Thymus (tissue), 11 donors: Measurements from ENCODE around the gene LATS2. TPM values are rescaled to one million over a fixed set of nuclear protein-coding genes. Genes with fewer than 3 reads are reported as not detected.

Source experiments
- DNase-seq, 9 donors: peaks; one replicate each; pipeline ENCODE4 v3.0.0-alpha.2; 2013; ENCODE audit warnings: low spot score in 9 of 9, low read depth in 6 of 9, missing footprints in 1 of 9
- H3K27ac ChIP-seq, 2 donors: one replicate each; pipeline ENCODE4 v1.5.1; 2013; ENCODE audit warnings: control low read depth in 1 of 2, low read depth in 1 of 2, low read length in 1 of 2, mild to moderate bottlenecking in 1 of 2, moderate library complexity in 1 of 2
- H3K27me3 ChIP-seq, 2 donors: one replicate each; pipeline ENCODE4 v1.5.1; 2013; ENCODE audit warnings: low read length in 1 of 2; ENCODE audit not compliant: control insufficient read depth in 2 of 2, insufficient read depth in 1 of 2
- H3K36me3 ChIP-seq, 2 donors: one replicate each; pipeline ENCODE4 v1.5.1; 2013; ENCODE audit warnings: low read length in 1 of 2, mild to moderate bottlenecking in 1 of 2, moderate library complexity in 1 of 2; ENCODE audit not compliant: control insufficient read depth in 2 of 2, insufficient read depth in 2 of 2
- H3K4me1 ChIP-seq, 2 donors: one replicate each; pipeline ENCODE4 v1.5.1; 2013; ENCODE audit warnings: low read length in 2 of 2; ENCODE audit not compliant: control insufficient read depth in 2 of 2, insufficient read depth in 2 of 2
- H3K4me3 ChIP-seq, 2 donors: one replicate each; pipeline ENCODE4 v1.5.1; 2013; ENCODE audit warnings: low read length in 2 of 2, control low read depth in 1 of 2, mild to moderate bottlenecking in 1 of 2
- H3K9me3 ChIP-seq, 2 donors: one replicate each; pipeline ENCODE4 v1.5.1; 2013; ENCODE audit warnings: low read length in 1 of 2, mild to moderate bottlenecking in 1 of 2; ENCODE audit not compliant: control insufficient read depth in 2 of 2, insufficient read depth in 1 of 2
- whole genome bisulfite sequencing: extraction: QIAGEN DNeasy Blood & Tissue Kit; methylation state at CpG from one replicate; pipeline ENCODE4 v1.1.7; 2013; 5-methylcytosine and 5-hydroxymethylcytosine counted together
- polyA plus RNA-seq: library from polyadenylated mRNA; stranded (reverse); fragments of 200-250 nt; gene quantifications from one replicate; pipeline ENCODE4 v1.2.3, GENCODE V29; 2013
- total RNA-seq: library from RNA; stranded (reverse); fragments of 120-200 nt; gene quantifications from one replicate; pipeline ENCODE4 v1.2.4, GENCODE V29; 2013
- donor health status: healthy.

Gene LATS2
- total and polyA plus RNA-seq, 2 donors = 1.2 to 4.6 TPM

GRCh38 chr13:21006141-21007005, 55.0 kb downstream of the LATS2 start:
- Histone ChIP-seq H3K4me1 (no peaks in the 10 kb centered on the region), H3K36me3 (no peaks in the 10 kb centered on the region), H3K27ac (no peak overlapping the region), H3K9me3 (no peaks in the 10 kb centered on the region), H3K4me3 (no peak overlapping the region), H3K27me3 (no peaks in the 10 kb centered on the region)
- 95% methylated on average over 11 of the region's 11 CpGs for WGBS
- no peak for DNase-seq

DNA sequence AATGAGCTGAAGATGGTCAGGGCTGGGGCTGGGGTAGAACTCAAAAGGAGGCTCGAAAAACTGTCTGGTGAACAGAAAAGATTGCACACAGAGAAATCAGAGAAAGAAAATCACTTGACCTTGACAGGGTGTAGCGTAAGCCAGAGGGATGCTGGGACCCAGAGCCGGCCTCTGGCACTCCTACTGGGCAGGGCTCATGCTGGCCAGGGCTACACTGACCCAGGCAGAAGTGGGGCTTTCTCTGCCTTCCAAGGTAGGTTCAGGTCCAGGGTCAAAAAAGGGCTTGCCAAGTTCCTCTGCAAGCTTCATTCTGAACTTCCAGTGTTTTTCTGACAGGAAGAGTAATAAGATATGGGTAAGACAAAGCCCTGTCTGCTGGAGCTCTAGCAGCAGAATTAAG, 56.2 kb downstream of the LATS2 start:
- WGBS = 94% methylated on average over 3 of the region's 3 CpGs
- Histone ChIP-seq H3K36me3 (no peaks in the 10 kb centered on the region), H3K4me3 (no peak overlapping the region), H3K27ac (no peak overlapping the region), H3K4me1 (no peaks in the 10 kb centered on the region), H3K9me3 (no peaks in the 10 kb centered on the region), H3K27me3 (no peaks in the 10 kb centered on the region)
- no peak for DNase-seq

DNA sequence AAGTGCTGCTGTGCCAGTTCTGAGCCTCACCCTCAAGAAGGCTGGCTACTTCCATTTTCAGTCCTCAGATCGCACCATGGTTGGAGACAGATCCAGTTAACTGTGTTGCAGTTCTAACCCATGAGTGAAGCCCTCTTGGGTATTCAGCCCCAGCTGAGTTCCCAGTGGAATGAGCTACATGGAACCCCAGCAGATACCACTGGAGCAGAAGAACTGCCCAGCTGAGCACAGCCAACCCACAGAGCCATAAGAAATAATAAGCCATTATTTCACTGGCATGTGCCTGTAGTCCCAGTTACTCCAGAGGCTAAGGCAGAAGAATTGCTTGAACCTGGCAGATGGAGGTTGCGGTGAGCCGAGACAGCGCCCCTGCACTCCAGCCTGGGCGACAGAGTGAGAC, 59.9 kb downstream of the LATS2 start:
- Histone ChIP-seq H3K9me3 (no peaks in the 10 kb centered on the region), H3K4me1 (no peaks in the 10 kb centered on the region), H3K27me3 (no peaks in the 10 kb centered on the region), H3K27ac (no peak overlapping the region), H3K4me3 (no peak overlapping the region), H3K36me3 (no peaks in the 10 kb centered on the region)
- no peak for DNase-seq
- WGBS = 98% methylated on average over 5 of the region's 5 CpGs

DNA sequence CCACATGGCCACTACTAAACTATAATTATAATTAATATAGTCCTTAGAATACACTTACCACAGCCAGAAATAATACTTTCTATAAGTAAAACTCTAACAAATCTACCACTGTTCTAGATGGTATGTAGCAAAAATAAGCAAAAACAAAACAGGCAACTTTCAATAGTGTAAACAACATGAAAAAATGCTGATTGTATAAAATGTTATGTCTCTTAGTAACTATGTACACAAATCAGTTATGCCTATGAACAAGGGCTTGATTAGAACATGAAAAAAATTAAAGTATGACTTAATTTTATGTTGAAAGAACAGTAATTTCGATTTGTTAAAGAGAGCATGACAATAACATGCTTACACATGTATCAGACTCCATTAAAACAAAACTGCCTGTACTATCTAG, 60.7 kb downstream of the LATS2 start:
- no peak for DNase-seq
- no peaks in the 10 kb centered on the region for H3K27me3 ChIP-seq
- H3K4me3 ChIP-seq = no peak overlapping the region
- WGBS = 86% methylated on average over 1 of the region's 1 CpG
- no peak overlapping the region for H3K27ac ChIP-seq
- no peaks in the 10 kb centered on the region for H3K4me1 ChIP-seq
- no peaks in the 10 kb centered on the region for H3K36me3 ChIP-seq
- H3K9me3 ChIP-seq = no peaks in the 10 kb centered on the region

- DNase-seq = no peak
- Histone ChIP-seq H3K27ac (no peak overlapping the region), H3K27me3 (no peaks in the 10 kb centered on the region), H3K9me3 (no peaks in the 10 kb centered on the region), H3K36me3 (no peaks in the 10 kb centered on the region), H3K4me3 (no peak overlapping the region), H3K4me1 (no peaks in the 10 kb centered on the region)
- WGBS = 97% methylated on average over 60 of the region's 60 CpGs
These were observed 62.6 kb downstream of the LATS2 start for GRCh38 chr13:20998649-20999415.

- Histone ChIP-seq H3K9me3 (no peaks in the 10 kb centered on the region), H3K4me1 (no peaks in the 10 kb centered on the region), H3K27me3 (no peaks in the 10 kb centered on the region), H3K4me3 (no peak overlapping the region), H3K36me3 (no peaks in the 10 kb centered on the region), H3K27ac (no peak overlapping the region)
- DNase-seq = no peak
- 95% methylated on average over 14 of the region's 14 CpGs for WGBS
These were observed 63.9 kb downstream of the LATS2 start for GRCh38 chr13:20997301-20998161.

- 93% methylated on average over 4 of the region's 4 CpGs for WGBS
- H3K4me3 ChIP-seq = no peak overlapping the region
- H3K9me3 ChIP-seq = no peaks in the 10 kb centered on the region
- H3K27me3 ChIP-seq = no peaks in the 10 kb centered on the region
- H3K4me1 ChIP-seq = no peaks in the 10 kb centered on the region
- DNase-seq = no peak
- H3K27ac ChIP-seq = no peak overlapping the region
- H3K36me3 ChIP-seq = no peaks in the 10 kb centered on the region
These were observed 66.0 kb downstream of the LATS2 start for GRCh38 chr13:20995245-20995838.

GRCh38 chr13:20994441-20994821, 67.0 kb downstream of the LATS2 start:
- H3K4me3 ChIP-seq = no peak overlapping the region
- H3K27me3 ChIP-seq = no peaks in the 10 kb centered on the region
- no peaks in the 10 kb centered on the region for H3K4me1 ChIP-seq
- H3K9me3 ChIP-seq = no peaks in the 10 kb centered on the region
- no peak overlapping the region for H3K27ac ChIP-seq
- H3K36me3 ChIP-seq = no peaks in the 10 kb centered on the region
- no peak for DNase-seq
- WGBS = 98% methylated on average over 7 of the region's 7 CpGs
